ENCODE results near the gene MAP4K2.

DNA sequence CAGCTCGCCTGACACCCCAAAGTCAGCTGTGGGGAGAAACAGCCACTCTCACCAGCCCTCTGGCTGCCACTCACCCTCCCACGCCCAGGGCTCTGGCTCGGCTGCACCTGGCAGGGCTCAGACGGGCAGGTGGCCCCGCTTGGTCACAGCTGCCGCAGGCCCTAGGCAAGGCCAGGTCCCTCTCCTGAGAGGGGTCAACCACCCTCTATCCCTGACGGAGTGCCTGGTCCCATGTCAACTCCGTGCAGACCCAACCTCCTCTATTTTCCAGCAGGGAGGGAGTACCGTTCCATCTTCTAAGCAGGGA is 1.9 kb downstream of the MAP4K2 start:
- TF ChIP-seq CTCF (conservative IDR thresholded peaks at IDR 0.05; ENCODE audit: low read depth in 2 of 2) (no peak), POLR2AphosphoS5 (IDR thresholded peaks at IDR 0.05; ENCODE audit: low read depth) (no peak), EZH2 (IDR thresholded peaks at IDR 0.05; ENCODE audit: low read depth, unreplicated experiment) (no peak), EZH2phosphoT487 (IDR thresholded peaks at IDR 0.05; ENCODE audit: unreplicated experiment) (no peak), CREB1 (CRISPR knock-in tag; IDR thresholded peaks at IDR 0.05; ENCODE audit: low read depth) (no peak), ZNF114 (CRISPR knock-in tag; IDR thresholded peaks at IDR 0.05) (no peak), JUNB (IDR thresholded peaks at IDR 0.05; ENCODE audit: unreplicated experiment) (no peak), ETS1 (IDR thresholded peaks at IDR 0.05) (no peak), NANOG (IDR thresholded peaks at IDR 0.05; ENCODE audit: borderline replicate concordance) (no peak)
- TF ChIP-seq, protein P1, sequence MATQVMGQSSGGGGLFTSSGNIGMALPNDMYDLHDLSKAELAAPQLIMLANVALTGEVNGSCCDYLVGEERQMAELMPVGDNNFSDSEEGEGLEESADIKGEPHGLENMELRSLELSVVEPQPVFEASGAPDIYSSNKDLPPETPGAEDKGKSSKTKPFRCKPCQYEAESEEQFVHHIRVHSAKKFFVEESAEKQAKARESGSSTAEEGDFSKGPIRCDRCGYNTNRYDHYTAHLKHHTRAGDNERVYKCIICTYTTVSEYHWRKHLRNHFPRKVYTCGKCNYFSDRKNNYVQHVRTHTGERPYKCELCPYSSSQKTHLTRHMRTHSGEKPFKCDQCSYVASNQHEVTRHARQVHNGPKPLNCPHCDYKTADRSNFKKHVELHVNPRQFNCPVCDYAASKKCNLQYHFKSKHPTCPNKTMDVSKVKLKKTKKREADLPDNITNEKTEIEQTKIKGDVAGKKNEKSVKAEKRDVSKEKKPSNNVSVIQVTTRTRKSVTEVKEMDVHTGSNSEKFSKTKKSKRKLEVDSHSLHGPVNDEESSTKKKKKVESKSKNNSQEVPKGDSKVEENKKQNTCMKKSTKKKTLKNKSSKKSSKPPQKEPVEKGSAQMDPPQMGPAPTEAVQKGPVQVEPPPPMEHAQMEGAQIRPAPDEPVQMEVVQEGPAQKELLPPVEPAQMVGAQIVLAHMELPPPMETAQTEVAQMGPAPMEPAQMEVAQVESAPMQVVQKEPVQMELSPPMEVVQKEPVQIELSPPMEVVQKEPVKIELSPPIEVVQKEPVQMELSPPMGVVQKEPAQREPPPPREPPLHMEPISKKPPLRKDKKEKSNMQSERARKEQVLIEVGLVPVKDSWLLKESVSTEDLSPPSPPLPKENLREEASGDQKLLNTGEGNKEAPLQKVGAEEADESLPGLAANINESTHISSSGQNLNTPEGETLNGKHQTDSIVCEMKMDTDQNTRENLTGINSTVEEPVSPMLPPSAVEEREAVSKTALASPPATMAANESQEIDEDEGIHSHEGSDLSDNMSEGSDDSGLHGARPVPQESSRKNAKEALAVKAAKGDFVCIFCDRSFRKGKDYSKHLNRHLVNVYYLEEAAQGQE (IDR thresholded peaks at IDR 0.05; ENCODE audit: unreplicated experiment): no peak
- TF ChIP-seq, protein P2, sequence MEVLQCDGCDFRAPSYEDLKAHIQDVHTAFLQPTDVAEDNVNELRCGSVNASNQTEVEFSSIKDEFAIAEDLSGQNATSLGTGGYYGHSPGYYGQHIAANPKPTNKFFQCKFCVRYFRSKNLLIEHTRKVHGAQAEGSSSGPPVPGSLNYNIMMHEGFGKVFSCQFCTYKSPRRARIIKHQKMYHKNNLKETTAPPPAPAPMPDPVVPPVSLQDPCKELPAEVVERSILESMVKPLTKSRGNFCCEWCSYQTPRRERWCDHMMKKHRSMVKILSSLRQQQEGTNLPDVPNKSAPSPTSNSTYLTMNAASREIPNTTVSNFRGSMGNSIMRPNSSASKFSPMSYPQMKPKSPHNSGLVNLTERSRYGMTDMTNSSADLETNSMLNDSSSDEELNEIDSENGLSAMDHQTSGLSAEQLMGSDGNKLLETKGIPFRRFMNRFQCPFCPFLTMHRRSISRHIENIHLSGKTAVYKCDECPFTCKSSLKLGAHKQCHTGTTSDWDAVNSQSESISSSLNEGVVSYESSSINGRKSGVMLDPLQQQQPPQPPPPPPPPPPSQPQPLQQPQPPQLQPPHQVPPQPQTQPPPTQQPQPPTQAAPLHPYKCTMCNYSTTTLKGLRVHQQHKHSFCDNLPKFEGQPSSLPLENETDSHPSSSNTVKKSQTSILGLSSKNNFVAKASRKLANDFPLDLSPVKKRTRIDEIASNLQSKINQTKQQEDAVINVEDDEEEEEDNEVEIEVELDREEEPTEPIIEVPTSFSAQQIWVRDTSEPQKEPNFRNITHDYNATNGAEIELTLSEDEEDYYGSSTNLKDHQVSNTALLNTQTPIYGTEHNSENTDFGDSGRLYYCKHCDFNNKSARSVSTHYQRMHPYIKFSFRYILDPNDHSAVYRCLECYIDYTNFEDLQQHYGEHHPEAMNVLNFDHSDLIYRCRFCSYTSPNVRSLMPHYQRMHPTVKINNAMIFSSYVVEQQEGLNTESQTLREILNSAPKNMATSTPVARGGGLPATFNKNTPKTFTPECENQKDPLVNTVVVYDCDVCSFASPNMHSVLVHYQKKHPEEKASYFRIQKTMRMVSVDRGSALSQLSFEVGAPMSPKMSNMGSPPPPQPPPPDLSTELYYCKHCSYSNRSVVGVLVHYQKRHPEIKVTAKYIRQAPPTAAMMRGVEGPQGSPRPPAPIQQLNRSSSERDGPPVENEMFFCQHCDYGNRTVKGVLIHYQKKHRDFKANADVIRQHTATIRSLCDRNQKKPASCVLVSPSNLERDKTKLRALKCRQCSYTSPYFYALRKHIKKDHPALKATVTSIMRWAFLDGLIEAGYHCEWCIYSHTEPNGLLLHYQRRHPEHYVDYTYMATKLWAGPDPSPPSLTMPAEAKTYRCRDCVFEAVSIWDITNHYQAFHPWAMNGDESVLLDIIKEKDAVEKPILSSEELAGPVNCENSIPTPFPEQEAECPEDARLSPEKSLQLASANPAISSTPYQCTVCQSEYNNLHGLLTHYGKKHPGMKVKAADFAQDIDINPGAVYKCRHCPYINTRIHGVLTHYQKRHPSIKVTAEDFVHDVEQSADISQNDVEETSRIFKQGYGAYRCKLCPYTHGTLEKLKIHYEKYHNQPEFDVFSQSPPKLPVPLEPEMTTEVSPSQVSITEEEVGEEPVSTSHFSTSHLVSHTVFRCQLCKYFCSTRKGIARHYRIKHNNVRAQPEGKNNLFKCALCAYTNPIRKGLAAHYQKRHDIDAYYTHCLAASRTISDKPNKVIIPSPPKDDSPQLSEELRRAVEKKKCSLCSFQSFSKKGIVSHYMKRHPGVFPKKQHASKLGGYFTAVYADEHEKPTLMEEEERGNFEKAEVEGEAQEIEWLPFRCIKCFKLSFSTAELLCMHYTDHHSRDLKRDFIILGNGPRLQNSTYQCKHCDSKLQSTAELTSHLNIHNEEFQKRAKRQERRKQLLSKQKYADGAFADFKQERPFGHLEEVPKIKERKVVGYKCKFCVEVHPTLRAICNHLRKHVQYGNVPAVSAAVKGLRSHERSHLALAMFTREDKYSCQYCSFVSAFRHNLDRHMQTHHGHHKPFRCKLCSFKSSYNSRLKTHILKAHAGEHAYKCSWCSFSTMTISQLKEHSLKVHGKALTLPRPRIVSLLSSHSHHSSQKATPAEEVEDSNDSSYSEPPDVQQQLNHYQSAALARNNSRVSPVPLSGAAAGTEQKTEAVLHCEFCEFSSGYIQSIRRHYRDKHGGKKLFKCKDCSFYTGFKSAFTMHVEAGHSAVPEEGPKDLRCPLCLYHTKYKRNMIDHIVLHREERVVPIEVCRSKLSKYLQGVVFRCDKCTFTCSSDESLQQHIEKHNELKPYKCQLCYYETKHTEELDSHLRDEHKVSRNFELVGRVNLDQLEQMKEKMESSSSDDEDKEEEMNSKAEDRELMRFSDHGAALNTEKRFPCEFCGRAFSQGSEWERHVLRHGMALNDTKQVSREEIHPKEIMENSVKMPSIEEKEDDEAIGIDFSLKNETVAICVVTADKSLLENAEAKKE (CRISPR knock-in tag; IDR thresholded peaks at IDR 0.05): no peak
